AG09309 (cell line): ENCODE results near the gene ZNF580.

Experiments
- DNase-seq: peaks from one replicate; pipeline ENCODE4 v3.0.0-alpha.2; 2010; ENCODE audit warnings: low read depth
- H3K4me3 ChIP-seq: 2 replicates; pipeline ENCODE4 v1.5.1; 2011; ENCODE audit warnings: mild to moderate bottlenecking, low read depth, low read length, moderate library complexity; ENCODE audit not compliant: control insufficient read depth
- TF ChIP-seq, protein P1 (sequence below): IDR thresholded peaks from 2 replicates; pipeline ENCODE4 v1.5.1; 2011; ENCODE audit warnings: mild to moderate bottlenecking, low read depth, low read length, inconsistent platforms; ENCODE audit not compliant: insufficient read depth, control insufficient read depth; ENCODE audit errors: missing control alignments

The ZNF580 gene

DNA sequence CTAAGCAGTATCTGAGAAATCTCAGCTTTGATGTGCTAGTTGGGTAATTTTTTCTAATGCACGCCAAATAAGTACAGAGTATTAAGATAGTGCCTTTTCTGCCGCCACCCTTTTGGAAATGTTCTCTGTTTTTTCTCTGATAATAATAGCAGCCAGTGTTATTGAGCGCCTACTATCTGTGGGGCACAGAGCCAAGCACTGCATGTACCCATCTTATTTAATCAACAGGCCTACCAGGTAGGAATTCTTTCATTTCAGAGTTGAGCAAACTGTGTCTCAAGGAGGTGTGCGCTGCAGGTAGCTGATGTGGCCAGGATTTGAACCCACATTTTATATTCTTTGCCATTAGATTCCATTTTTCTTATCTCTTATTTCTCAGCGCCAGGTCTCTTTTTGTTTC lies 35.6 kb downstream of the ZNF580 start:
- TF ChIP-seq, protein P1, sequence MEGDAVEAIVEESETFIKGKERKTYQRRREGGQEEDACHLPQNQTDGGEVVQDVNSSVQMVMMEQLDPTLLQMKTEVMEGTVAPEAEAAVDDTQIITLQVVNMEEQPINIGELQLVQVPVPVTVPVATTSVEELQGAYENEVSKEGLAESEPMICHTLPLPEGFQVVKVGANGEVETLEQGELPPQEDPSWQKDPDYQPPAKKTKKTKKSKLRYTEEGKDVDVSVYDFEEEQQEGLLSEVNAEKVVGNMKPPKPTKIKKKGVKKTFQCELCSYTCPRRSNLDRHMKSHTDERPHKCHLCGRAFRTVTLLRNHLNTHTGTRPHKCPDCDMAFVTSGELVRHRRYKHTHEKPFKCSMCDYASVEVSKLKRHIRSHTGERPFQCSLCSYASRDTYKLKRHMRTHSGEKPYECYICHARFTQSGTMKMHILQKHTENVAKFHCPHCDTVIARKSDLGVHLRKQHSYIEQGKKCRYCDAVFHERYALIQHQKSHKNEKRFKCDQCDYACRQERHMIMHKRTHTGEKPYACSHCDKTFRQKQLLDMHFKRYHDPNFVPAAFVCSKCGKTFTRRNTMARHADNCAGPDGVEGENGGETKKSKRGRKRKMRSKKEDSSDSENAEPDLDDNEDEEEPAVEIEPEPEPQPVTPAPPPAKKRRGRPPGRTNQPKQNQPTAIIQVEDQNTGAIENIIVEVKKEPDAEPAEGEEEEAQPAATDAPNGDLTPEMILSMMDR: no peak
- DNase-seq: no peak
- peak overlapping the region; percentile 58; the same call in 1 of the 2 replicates for H3K4me3 ChIP-seq

DNA sequence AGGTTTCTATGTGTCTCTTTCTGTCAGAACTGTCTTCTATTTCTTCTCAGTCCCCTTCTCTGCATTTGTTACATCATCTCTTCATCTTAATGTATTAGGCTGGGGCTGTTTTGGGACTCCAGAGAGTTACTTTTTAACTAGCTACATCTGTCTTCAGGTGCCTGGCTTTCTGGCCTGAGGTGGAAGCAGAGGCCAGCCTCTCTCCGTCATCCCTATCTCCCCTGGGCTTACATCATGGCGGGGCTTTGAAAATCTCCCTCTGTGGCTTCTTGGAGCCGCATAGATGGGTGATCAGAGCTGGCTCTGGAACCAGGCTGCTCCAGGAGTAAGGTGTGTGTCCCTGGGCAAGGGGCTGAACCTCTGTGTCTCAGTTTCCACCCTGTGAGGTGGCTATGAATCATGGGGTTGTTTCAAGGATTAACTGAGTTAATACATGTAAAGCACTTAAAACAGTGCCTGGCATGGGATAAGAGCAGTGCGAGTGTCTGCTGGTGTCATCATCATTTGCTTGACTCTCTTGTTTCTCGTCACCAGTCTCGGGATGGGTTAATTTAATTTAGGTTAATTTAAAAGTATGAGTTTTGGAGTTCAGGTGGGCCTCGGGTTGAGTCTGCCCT lies 36.2 kb downstream of the ZNF580 start:
- DNase-seq: no peak
- no peak overlapping the region for H3K4me3 ChIP-seq
- TF ChIP-seq, protein P1: no peak

DNA sequence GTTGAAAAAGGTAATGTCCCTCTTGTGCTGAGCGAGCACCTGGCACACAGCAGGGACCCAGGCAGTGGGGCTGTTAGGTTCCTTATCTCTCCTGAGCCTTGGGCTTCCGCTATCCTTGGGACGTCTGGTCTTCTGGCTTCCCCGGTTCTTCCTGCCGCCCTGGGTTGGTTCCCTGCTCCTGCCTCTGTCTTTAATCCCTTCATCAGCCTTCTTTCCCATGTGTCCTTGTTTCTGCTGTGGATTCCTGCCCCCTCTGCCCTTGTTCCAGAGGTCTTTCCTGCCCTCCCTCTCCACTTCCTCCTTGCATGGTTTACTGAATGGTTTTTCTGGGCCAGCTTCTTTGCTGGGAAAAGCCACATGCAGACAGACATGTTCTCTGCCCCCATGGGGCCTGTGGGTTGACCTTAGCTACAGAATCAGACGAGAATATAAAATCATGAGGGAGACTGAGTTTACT lies 36.8 kb downstream of the ZNF580 start:
- no peak overlapping the region for H3K4me3 ChIP-seq

DNA sequence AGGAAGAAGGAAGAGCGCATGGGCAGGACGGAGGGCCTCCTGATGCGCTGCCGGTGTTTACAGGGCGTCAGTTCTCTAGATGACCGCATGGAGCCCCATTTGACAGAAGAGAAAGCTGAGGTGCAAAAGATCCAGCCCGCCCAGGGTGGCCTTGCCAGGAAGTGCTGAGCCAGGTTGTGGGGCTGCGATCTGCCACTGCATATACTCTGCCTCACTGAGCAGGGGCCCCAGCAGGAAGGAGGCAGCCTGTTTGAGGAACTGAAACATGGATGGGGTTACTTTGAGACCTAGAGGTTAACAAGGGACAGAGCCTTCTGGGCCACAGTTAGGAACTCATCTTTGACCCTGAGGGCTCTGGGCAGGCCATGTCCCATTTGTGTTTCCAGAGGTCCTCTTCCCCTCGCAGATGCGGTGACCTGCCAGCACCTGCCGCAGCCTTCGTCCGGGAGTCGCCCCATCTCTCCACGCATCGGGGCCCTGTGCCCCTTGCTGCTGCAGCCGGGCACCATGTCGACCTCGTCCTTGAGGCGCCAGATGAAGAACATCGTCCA lies 37.4 kb downstream of the ZNF580 start:
- DNase-seq: no peak
- TF ChIP-seq, protein P1: no peak
- no peak overlapping the region for H3K4me3 ChIP-seq

More for the DNA sequence above, 36.8 kb downstream of the ZNF580 start:
- DNase-seq: no peak
- TF ChIP-seq, protein P1: no peak

DNA sequence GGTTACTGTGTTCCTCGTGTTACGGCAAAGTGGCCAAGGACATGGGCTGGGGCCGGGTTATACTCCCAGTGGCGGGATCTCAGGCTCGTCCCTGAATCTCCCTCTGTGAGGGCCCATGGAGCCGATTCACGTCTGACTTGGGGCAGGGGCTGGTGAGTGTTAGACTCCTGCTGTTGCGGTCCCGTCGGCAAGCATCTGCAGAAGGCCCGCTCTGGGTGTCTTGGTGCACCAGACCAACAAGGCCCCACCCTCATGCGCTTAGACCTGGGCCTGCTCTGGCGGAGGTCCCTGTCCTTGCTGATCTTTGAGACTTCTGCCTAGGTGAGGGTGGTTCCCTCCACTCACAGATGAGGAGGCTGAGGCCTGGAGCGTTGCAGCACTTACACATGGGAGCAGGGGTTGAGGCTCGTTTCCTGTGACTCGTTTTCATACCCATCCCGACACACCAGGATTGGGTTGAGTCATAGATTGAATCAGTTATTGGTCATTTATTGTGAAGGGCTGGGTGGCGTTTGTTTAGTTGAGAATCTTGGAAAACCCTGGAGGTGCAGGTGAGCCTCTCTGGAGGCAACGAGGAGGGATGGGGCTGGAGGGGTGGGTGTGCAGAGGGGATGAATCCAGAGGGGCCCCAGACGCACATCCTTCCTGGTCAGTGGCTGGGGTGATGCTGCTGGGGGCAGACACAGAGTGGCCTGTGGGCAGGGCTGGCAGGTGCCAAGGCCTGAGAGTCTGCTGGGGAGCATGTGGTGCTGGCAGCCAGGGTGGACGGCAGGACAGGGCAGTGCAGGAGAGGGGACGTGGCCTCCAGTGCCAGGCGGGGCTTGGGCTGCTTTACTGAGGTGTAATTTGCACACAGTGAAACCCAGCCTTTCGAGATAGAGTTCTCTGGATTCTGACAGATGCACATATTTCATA lies 38.8 kb downstream of the ZNF580 start:
- H3K4me3 ChIP-seq: no peak overlapping the region
- TF ChIP-seq, protein P1: no peak
- DNase-seq: no peak

DNA sequence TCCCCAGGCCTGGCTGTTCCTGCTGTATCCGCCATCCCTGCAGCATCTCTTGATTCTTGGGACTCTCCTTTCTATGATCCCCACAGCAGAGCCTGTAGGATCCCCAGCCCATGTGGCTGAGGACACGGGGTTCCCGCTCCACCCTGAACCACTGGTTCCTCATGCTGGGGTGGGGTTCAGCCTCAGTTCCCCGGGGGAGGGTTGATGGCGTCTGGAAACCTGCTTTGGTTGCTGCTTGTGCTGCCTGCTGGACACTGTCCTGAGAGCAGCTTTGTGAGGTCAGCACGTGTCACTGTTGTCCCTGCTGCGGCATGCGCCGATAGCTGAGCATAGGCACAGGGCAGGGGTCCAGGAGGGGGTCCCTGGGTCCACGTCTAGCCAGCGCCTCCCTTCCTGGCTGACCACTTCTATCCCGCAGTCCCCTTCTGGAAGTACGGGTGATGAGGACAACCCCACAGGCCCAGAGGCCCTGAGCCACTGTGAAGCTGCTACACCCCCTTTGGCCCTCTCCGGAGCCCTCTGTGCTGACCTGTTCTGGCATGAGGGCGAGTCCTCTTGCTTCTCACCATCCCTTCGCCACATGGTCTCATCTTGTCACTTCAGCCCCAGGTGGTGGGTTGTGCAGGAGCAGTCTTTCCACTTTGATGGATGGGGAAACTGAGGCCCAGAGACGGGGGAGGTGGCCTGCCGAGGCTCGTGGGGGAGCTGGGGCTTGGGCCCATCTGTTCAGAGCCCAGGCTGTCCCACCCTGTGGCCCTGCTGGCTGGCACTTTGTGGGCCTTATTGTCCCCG lies 39.7 kb downstream of the ZNF580 start:
- TF ChIP-seq, protein P1: no peak
- no peak for DNase-seq
- H3K4me3 ChIP-seq: no peak overlapping the region
